CMK (cell line): ENCODE data around the gene PARN.
"Not testable (repeated sequence)": the region's sequence is repeated elsewhere in the genome, so short reads cannot be mapped to it uniquely, and the experiment has no call there.

Source experiments
- DNase-seq: peaks from one replicate; pipeline ENCODE4 v3.0.0-alpha.2; 2010; ENCODE audit warnings: low read depth

Gene PARN

DNA sequence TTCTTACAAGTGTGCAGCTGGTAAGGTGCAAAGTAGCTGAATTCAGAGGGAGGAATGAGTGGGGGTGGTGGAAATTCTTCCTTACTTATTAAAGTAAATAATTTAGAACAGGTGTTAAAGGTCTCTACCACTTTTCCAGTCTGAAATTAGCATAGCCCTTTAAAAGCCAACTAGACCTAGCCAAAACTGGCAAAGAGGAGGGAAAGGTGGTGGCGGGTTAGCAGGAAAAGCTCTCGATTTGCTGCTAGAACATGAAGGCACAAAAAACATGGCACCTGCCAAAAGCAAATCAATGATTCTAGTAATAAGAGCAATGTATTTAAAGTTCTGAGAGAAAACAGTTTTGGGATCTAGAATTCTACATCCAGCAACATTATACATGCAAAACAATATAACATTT lies 157.7 kb downstream of the PARN start:
- DNase-seq, result no peak

DNA sequence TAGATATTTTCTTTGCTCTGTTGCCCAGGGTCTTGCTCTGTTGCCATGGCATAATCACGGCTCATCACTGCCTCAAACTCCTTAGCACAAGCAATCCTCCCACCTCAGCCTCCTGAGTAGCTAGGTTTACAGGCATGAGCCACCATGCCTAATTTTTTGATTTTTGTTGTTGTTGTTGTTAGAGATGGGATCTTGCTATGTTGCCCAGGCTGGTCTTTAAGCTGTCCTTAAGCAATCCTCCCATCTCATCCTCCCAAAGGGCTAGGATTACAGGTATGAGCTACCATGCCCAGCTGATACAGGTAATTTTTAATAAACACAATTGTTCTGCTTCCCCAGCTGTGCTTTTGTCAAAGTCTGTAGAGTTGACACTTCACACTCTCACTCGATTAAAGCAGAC lies 159.3 kb downstream of the PARN start:
- DNase-seq, result no peak

DNA sequence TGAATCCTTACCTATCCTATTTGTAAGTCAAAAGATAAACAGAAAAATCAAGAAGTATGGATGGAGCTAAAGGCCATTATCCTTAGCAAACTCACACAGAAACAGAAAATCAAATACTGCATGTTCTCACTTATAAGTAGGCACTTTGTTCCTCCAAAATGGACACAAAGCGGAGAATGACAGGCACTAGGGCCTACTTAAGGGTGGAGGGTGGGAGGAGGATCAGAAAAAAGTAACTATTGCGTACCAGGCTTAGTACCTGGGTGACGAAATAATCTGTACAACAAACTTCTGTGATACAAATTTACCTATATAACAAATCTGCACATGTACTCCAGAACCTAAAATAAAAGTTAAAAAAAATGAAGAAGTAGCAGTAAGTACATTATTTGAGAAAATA lies 164.3 kb downstream of the PARN start:
- no peak for DNase-seq

DNA sequence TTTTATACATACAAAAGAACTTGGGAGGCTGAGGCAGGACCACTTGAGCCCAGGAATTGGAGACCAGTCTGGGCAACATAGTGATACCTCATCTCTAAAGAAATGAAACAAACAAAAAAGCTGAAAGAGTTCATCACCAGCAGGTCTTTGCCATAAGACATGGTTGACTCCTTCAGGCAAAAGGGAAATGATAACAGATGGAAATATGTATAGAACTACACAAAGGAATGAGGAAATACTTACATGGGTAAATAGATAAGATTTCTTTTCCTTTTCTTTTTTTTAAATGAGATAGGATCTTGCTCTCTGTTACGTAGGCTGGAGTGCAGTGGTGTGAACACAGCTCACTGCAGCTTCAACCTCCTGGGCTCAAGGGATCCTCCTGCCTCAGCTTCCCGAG lies 165.3 kb downstream of the PARN start:
- DNase-seq, result no peak

DNA sequence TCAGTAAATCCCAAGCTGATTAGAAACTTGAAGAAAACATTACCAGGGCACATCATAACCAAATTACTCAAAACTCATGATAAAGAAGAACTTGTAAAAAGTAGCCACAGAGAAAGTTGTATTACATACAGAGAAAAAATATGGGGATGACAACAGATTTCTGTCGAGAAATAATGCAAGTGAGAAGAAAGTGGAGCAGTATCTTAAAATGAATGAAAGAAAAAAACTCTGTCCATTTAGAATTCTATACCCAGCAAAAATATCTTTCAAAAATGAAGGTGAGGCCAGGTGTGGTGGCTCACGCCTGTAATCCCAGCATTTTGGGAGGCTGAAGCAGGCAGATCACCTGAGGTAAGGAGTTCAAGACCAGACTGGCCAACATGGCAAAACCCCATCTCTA lies 165.9 kb downstream of the PARN start:
- no peak for DNase-seq

DNA sequence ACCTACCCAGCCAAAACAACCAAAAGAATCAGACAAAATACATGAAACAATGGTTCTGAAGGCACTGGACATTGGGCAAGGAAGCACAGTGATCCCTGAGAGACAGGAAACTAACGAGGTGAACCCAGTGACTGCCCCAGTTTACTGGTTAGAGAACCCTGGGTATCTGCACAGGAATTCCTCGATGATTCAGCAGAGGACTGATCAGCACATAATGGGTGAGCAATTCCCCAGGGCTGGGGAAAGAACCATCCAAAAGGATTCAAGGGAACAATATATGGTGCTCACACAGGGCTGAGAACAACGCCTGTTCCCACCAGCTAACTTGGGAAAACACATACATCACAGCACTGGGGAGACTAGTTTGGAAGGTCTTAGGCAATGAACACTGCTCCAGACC lies 167.2 kb downstream of the PARN start:
- no peak for DNase-seq

DNA sequence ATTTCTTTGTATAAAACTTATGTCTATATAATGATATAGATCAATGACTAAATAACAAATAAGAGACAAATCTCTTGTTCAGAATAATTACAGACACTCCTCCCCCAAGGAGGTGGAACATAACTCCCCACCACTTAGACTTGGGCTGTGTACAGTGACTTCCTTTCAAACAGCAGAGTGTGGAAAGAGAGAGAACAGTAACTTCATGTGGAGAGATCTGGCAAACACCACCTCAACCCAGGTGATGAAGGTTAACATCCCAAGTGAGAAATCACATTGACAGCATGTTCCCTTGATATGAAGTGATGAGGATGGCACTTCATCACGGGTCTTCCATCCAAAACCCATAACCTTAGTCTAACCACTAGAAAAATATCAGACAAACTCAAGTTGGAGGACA lies 169.3 kb downstream of the PARN start:
- DNase-seq, result no peak

DNA sequence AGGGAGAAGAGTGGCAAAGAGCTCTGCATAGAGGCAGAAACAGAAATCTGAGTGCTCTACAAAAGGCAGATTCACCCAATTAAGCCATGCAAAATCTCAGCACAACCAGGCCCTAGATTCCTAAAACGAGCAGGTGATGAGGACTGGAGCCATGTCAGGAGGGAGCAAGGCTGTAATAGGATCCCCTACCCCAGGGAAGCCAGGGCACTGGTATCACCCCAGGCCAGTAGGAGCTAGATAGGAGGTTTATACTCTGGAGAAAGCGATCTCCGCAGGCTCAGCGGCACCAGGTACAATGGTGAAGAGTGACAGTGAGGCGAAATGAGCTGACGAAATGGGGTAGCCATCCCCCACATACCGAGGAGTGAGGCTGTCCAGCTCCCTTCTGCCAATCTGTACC lies 171.5 kb downstream of the PARN start:
- DNase-seq, result no peak

DNA sequence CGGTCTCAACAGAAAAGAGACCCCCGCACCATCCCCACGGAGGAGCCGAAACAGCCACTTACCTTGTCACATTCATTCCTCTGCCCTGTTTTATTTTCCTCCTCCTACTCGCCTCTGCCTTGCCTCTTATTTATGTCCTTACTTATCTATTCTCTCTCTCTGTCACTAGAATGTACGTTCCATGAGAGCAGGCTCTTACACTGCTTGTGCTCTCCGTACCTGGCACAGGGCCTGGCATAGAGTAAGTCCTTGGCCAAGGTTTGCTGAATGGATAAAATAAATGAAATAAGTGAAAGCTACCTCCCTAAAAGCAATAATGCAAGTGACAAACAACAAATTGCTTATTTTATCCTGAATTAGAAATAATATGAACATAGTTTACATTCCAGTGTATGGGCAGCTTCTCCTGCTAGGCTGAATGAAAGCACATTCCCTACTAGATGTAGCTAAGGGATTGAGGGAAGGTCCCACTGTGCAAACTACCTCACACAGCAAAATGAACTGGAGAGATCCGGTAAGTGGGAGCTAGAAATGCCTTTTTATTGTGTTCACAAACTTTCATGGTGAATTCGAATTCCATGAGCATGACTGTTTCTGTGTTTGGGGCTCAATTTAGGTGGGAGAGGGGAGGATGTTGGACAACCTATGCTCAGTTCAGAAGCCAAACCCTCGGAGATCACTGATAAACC lies 173.1 kb downstream of the PARN start:
- no peak for DNase-seq

DNA sequence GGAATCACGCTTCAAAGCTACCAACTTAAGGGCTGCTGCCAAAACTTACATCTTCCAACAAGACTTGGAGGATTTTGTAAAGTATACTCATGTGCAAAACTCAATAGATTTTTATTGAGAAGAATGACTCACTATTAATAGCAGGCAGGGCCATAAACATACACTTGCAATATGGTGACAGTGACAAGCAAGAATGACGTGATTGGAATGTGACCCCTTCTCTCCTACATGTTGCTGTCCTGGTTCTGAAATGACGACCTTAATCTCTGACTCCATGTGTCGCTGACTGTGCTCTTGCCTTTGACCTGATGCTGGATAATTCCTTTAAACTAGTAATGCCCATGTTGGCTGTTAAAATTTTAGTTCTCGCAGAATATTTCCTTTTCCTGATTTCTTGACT lies 174.5 kb downstream of the PARN start:
- DNase-seq, result no peak

DNA sequence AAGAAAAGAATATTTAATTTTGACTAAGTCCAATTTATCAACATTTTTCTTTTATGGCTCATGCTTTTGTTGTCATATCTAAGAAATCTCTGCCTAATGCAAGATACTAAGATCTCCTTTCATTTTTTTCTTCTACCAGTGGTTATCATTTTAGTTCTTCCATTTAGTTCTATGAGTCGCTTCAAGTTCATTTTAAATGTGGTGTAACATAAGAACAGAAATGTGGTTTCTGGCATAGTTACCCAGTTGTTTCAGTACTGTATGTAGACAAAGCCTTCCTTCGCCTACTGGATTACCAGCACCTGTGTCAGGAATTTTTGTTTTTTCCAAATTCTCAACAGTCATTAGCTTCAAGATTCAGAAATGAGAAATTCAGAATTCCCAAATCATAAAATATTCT lies 175.7 kb downstream of the PARN start:
- DNase-seq, result no peak

DNA sequence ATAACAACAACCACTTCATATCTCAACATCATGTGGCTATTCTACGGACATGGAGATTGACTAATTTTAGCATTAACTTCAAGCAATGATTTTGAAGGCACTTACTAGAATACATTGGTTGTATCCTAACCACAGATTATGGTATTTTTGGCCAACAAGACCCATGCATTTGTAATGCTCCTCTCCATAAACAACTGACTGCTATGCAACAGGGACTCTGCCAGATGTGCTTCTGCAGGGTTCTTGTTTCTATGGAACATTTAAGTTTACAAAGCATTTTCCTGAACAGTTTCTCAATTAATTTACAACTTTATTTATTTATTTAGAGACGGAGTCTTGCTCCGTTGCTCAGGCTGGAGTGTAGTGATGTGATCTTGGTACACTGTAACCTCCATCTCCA lies 178.0 kb downstream of the PARN start:
- no peak for DNase-seq

DNA sequence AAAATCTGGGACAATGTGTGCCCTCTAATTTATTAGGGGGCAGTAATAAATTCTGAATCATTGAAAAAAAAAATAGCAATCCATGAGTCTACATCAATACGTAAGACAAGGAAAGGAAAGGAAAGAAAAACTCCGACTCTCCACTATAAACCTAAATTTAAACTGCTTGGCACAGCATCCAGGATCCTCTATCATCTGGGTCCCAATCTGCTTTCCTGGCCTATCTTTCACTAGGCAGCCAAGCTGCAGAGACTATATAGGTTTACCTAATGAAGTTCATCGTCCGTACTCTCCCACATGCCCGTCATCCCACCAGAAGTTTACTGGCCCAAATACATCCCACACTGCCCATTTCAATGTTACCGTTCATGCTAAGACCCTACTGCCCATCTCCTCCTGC lies 179.2 kb downstream of the PARN start:
- no peak for DNase-seq

DNA sequence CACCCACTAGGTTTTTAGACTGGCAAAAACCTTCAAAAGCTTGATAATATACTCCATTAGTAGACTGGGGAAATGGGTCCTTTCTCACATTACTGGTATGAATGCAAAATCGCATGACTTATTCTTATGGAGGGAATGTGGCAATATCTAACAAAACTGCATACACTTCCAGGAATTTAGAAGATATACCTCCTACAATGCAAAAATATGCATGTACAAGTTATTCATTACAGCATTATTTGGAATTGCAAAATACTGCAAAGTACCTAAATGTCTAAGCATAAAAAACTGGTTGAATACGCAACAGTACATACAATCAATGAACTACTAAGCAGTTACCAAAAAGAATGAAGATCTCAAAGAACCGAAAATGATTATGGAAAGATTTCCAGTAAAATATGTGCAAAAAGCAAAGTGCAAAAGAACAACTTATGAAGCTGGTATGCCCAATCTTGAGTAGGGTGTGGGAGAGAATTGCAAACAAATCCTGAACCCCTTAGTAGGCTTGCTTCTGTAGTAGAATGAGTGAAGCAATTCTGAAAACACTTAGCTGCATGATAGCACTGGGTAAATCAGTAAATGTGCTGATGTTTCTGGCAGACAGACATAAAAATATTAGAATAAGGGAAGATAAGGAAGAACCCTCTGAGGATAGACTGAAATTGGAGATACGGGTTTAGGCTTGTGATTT lies 180.1 kb downstream of the PARN start:
- DNase-seq, result no peak

DNA sequence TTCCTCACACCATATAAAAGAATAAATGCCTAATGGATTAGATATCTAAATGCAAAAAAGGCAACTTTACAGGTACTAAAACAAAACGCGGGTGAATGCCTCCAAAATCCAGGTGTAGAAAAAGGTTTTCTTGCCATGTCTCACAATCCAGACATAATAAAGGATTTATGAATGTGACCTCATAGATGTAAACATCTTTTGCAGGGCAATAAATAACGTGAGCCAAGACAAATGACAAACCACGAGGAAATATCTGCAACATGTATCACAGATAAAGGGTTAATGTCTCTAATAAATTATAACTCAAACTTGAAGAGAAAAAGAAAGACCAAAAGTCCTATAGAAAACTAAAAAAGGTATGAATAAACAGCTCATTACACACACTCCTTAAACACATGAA lies 180.7 kb downstream of the PARN start:
- no peak for DNase-seq

DNA sequence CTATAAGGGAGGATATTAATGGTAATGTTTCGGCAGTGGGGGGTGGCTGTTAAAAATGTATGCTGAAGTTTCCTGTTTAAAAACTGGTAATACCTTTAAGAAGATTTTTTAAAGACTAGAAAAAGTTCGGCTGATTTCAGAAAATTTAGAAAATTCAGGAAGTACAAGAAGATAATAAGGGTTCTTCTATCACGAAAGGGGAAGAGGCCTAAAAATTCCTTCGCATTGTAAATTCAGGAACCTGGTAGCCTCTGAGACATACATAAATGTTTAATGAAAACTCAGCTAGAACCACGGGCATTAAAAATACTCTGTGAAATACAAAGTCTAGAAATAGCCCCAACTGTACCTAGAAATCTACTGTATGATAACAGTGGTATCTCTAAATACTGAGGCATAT lies 181.2 kb downstream of the PARN start:
- no peak for DNase-seq

DNA sequence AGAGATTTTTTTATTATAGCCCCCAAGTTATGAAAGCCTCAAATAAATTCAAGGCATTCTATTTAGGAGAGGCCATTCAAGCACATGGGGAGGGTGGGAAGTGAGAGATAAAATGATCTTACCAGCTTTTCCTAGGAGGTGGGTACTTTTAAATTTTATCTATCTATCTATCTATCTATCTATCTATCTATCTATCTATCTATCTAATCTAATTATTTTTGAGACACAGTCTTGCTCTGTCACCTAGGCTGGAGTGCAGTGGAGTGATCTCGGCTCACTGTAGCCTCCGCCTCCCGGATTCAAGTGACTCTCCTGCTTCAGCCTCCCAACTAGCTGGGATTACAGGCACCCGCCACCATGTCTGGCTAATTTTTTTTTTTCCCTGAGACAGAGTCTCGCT lies 182.3 kb downstream of the PARN start:
- DNase-seq, result no peak

DNA sequence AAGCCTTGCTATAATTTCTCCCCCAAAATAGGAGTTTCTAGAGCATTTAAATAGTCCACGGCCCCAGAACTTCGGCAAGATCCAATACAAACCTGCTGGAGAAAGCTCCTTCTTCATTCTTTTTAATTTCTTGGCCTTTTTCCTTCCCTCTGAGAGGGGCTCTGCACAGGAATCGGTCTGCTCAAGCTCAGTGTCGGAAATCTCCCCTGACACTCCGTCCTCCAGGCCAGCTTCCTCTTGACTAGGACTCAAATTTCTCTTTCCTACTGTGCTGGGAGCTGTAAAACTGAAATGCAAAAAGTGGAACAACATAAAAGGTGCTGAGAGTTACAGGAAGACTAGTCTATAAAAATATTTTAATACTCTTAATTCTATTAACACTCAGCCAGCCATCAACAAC lies 183.3 kb downstream of the PARN start:
- no peak for DNase-seq

DNA sequence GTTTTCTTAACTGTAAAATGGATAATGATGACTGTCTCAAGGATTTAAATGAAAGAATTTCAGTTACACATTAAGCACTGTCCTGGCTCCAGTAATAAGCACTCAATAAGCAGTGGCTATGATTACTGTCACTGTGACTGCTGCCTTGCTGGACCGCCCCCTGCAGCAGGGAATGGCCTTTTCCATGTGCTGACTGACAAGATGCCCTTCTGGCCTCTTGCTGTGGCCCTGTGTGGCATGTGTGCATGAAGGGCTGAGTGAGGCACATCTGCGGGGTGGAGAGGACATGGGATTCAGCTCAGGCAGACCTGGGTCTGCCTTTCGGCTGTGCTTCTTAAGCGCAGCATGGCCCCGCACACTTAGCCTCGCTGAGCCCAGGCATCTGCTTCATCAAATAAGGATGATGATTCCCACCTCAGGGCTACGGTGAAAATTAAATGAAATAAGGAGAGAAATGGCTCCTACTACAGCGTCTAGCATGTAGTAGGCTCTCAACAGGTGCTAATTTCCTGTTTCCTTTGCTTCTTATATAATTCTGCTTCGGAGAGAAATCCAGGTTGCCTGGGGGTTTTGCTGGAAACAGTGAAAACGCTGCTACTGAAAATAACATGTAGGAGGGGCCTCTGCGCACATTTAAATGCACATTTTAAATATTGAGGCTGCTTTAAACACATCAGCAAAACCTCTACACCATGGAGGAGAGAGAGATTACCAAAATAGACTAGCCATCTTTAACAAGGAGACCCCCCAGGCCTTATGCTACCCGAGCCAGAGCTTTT lies 183.9 kb downstream of the PARN start:
- DNase-seq, result no peak

DNA sequence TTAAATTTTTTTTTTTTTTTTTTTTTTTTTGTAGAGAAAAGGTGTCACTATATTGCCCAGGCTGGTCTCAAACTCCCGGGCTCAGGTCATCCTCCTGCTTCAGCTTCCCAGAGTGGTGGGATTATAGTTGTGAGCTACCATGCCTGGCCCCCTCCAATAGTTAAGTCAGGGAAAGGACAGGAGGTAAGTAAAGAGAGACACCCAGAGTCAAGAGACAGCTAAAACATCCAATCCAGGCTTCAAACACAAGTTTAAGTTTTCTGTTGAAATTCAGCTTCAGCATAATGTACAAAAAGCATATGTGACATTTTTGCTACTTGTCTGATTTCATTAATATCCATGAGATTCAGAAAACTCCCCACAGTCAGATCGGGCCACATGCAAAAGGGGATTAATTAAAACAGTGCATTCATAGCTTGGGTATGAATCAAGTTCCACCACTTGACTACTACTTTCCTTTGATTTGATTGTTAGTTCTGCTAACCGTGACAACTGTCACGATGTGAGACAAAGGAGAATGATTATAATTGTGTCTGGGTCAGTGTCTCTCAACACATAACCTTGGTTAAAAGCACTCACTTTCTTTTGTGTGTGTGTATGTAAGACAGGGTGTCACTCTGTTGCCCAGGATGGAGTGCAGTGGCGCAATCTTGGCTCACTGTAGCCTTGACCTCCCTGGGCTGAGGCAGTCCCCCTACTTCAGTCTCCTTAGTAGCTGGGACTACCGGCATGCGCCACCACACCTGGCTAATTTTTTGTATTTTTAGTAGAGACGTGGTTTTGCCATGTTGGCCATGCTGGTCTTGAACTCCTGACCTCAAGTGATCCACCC lies 184.9 kb downstream of the PARN start:
- DNase-seq, result no peak

DNA sequence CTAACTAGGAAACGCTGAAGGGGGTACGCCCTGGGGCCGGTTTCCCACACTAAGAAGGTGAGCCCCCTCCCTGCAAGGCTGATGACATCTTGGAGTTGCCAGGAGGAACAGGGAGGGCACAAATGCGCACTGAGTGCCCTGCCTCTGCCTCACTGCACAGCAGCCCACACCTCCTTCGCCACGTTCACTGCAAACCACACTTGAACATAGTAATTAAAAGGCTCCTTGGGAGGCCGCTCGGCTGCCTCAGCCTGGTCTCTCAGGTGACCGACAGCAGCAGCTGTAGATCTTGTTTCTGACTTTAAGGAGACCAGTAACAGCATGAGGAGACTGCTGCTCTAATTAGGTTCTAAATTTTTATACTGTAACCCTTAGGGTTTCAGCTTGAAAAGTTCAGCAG lies 188.5 kb downstream of the PARN start:
- not testable (repeated sequence) for DNase-seq

DNA sequence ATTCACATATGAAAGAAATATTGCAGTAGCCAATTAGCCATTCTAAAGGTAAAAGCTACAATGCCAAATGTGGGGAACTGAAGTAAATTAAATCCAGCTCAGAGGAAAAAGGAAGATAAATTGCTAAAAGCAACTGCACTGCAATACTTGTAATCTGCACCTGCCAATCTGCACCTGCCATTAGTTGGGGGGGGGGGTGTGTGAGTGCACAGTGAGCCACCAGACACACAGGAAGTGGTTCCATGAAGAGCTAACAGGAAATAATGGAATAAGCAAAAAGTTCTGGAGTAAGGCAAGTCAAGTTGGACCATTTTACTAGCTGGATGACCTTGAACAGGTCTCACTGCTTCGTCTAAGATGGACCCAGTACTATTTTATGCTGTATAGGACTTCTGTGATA lies 191.8 kb downstream of the PARN start:
- no peak for DNase-seq

DNA sequence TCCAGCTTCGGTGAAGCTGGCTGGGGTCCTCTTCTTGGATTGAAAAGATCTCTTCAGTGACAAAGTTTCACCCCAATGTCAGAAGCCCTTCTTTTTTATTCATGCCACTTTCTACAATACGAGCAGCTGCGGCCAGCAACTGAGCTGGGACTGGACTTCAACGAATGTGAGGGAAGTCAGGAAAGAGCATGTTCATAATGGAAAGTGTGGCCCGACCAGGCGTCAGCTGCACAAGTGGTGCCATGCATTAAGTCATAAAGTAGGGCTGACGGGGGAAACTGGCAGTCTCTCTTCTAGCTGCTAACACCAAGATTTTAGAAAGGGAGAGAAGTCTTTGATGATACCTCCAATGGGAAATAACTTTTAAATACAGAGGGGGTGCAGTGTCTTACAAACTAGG lies 192.6 kb downstream of the PARN start:
- no peak for DNase-seq
